ENCODE measurements around the gene TREML1. TPM values are rescaled to one million over a fixed set of nuclear protein-coding genes. Genes with fewer than 3 reads are reported as not detected.
"Not testable (repeated sequence)": the region's sequence is repeated elsewhere in the genome, so short reads cannot be mapped to it uniquely, and the experiment has no call there.

Gene TREML1
- total RNA-seq, 1 donor from 2014 or later = not detected

DNA sequence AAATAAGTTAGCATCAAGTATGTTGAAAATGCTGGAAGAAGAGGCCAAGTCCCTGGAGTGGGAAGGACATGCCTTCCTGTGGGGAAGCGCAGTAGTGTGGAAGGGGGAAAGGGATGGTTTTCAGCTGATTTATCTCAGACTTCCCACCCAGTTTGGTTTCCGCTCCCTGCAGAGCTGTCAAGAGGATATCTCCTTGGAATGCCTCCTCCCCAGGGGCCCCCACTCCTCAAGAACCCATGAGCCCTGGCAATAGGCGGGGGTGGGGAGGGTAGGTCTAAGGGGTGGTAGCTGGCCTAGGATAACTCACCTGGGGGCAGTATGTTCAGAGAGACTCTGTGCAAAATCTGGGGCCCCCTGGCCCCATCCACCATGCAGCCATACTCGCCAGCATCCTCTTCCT, 696 bp downstream of the TREML1 start:
- no peak for DNase-seq (ENCODE audit: low read depth)

DNA sequence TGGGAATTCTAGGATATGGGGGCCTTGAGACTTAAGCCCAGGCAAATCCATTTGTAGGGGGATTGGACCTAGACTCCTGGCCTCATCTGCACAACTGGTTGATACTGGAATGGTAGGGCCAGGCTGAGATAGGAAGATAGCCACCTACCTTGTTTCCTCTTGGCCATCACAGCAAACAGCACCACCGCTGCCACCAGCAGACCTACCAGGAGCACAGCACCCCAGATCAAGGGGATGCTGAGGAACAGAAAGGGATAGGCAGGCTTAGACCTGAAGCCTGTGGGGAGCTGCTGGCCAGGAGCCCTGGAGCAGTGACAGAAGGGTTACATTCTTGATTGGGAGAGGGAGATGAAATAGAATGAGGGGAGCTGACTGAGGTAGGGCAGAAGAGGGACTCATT, 3.5 kb downstream of the TREML1 start:
- no peak for DNase-seq (ENCODE audit: low read depth)

DNA sequence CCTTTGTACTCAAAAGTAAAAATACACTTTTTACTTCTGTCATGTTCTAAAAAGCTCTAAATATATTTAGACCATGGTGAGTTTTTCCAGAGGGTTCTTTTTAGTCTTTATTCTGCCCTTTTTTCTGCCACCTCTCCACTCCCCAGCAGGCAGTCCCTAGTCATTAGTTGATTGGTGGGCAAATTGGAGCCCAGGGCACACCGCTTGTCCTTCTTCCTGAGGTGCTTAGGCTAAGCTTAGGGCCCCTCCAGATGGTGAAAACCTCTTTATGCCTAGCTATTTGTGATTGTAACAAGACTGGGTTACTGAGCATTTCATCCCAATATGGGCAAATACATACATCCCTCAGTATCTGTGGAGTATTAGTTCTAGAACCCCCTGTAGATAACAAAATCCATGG, 6.2 kb downstream of the TREML1 start:
- no peak for DNase-seq (ENCODE audit: low read depth)

DNA sequence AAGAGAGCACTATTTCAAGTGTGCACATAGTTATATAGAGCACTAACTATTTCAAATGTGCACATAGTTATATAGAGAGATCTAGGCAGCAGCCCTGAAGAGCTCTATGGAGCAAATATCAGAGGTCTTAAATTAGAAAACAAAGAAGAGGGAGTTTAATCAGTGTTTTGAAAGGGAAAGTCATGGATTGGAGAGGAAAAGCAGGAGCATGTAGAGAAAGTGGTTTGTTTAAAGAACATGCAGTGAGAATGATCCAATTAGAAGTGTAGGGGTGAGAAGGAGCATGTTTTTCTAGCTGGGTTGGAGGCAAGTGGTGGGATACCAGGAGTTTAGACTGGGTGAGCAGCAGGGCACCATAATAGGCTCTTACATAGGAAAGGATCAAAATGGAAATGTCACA, 17.2 kb downstream of the TREML1 start:
- no peak for DNase-seq (ENCODE audit: low read depth)

DNA sequence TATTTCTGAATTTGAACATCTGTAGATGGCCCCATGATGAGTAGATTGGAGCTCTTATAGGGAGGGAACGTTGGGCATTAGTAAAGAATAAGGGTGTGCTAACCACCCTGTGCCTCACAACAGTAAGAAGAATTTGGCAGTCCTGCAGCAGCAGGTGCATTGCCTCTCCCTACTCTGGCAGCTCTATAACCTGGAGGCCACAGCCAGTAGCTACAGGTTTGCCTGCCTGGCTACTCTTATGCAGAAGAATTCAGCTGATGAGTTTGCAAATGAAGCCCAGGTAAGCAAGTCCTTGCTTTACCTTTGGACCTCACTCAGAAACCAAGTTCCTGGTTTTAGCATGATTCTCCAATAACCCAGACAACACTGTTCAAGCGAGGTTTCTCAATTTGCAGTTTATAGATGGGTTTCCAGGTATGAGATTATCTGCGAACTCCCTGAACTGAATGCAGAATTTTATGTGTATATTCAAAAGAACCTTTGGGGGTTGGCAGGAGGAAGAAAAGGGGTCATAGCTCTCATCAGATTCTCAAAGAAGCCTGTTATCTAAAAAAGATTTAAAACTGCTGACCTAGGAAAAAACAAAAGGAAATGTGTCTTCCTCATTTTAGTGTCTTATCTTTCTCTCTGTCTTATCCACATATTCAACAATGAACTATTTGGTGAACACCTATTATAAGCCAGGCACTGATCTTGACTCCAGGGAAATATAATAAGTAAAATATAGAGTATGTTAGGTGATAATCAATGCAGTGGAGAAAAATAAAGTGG, 18.9 kb downstream of the TREML1 start:
- no peak for DNase-seq (ENCODE audit: low read depth)

DNA sequence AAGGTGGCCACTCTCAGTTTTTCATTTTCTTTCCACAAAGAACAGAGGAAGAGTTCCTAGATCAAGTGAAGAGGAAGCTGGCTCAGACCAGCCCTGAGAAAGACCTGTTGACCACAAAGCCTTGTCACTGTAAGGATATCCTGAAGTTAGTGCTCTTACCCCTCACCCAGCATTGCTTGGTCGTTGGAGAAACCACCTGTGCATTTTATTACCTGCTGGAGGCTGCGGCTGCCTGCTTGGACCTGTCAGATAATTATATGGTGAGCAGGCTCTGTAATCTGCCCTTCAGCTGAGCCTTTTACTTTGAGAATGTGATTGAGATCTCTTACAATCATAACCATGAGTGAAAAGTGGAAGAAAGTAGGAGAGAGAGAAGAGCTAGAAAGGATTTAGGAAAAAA, 21.9 kb downstream of the TREML1 start:
- DNase-seq (ENCODE audit: low read depth) = no peak

DNA sequence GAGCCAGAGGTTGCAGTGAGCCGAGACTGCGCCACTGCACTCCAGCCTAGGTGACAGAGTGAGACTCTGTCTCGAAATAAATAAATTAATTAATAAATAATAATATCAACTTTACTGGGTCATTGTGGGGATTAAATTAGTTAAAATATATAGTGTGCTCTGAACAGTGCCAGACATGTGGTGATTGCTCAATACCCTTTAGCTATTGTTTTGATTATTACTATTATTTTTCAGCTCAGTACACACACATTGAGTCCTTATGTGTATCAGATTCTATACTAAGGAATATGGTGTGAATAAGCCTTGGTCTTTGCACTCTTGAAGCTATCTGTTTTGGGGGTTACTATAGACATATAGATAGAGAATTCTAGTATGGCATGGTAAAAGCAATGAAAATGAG, 28.9 kb downstream of the TREML1 start:
- DNase-seq (ENCODE audit: low read depth) = no peak

DNA sequence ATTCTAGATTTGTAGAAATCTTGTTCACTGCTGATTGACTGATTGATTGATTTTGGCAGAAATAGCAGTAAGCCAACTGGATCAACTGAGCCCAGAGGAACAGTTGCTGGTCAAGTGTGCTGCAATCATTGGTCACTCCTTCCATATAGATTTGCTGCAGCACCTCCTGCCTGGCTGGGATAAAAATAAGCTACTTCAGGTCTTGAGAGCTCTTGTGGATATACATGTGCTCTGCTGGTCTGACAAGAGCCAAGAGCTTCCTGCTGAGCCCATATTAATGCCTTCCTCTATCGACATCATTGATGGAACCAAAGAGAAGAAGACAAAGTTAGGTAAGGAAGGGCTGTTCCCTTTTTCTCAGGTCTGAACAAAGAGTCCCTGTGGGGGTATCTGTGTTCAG, 31.2 kb downstream of the TREML1 start:
- DNase-seq (ENCODE audit: low read depth) = no peak

DNA sequence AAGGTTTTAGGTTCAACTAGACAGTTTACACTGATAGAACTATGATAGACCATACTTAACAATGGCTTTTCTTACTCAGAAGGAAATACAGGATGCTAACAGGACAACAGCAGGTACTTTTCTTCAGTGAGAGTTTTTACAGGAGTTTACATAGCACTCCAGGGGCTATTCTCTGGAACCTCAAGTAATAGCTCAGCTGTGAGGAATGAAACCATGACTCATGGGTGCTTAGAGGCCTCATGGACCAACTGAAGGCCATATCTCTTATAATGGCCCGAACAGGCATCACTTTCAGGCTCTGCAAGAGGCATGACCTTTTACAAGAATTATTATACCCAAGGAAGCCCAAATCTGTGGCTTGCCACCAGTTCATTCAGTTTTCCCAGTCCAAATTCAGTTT, 31.8 kb downstream of the TREML1 start:
- DNase-seq (ENCODE audit: low read depth) = peak; percentile 5

DNA sequence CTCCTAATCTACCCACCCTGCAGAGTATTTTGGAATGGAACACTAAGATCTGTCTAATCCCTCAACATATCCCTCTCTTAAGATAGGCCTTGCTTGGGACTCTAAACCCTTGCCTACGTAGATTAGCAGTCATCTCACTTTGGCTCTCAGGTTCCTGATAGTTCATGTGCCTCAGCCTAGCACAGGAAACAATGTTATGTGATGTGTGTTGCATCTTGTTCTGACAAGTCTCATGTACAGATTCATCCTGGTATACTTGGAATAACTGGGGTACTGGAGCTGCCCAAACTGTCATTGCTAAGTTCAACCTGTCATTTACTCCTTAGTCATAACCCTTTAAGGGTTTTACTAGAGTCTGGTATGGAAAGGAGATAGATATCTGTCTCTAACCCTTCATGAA, 34.1 kb downstream of the TREML1 start:
- no peak for DNase-seq (ENCODE audit: low read depth)

DNA sequence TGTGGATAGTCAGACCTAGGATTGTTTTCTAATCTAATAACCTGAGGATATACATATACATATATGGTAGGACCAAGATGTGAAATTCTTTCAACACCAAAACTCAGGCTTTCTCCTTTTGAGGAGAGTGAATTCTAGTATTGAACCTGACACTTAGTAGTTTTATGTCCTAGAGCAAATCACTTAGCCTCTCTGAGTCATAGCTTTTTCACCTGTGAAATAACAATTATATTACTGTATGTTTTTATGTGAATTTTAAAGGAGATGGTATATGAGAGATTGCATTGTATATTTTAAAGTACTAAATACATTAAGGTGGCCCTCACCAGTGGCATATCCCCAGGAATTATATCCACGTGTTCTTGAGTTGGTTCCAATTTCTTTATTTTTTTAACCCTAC, 34.6 kb downstream of the TREML1 start:
- DNase-seq (ENCODE audit: low read depth) = no peak

DNA sequence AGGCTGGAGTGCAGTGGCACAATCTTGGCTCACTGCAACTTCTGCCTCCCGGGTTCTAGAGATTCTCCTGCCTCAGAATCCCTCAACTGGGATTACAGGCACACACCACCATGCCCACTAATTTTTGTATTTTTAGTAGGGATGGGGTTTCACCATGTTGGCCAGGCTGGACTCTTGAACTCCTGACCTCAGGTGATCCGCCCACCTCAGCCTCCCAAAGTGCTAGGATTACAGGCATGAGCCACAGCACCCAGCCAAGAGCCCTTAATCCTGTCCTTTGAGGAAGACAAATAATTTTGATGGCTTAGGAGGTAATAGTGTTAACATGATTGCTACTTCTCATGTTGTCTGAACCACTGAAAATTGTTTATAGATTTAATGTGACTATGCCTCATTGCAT, 39.1 kb downstream of the TREML1 start:
- DNase-seq (ENCODE audit: low read depth) = not testable (repeated sequence)

DNA sequence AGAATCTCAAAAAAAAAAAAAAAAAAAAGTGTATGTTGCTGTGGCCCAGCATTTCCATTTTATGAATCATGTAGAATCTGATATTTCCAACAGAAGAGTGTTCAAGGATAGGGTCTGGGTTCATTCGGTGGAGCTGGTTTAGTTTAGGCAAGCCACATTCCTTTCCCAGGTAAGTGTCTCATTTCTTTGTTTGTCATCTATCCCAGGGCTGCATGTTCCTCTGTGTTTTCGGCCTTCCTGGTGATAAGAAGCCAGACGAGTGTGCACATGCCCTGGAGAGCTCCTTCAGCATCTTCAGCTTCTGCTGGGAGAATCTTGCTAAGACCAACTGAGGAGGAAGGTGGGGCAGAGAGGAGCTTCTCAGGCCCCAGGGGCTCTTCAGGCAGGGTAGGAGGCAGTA, 43.1 kb downstream of the TREML1 start:
- no peak for DNase-seq (ENCODE audit: low read depth)

DNA sequence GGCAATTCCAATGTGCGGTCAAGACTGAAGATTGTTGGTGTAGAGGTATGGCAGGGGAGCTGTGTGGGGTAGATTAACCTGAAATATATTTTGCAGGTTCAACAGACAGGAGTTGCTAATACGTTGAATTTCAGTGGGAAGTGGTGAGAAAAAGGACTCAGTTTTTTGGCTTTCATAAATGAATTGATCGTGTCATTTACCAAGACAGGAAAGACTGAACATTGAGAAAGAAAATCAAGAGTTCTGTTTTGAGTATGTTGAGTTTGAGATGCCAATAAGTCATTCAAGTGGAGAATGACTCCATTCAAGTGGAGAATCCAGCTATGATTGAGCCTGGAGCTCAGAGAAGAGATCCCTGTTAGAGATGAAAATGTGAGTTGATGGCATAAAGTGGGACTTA, 50.3 kb downstream of the TREML1 start:
- DNase-seq (ENCODE audit: low read depth) = no peak

DNA sequence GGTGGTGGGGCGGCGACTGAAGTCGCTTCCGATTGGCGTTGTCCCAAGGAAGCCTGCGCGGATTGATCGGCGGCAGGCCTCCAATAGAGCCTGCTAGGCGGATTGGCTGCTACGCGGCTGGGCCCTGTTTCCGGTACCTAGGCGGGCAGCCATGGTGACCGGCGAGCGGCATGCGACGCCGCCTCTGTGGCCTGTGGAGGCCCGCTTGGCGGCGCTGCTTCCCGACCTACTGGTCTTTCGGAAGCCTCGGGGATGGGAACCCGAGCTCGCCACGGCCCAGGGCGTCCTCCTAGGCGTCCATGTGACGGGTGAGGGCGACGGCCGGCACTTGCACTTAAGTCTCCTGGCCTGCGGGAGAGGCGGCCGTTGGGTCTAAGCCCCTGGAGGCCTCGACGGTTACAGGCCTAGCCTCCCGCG, 53.3 kb downstream of the TREML1 start:
- DNase-seq (ENCODE audit: low read depth) = no peak

Other genes with a start within 250 kb of the TREML1 start
- 2.3 and 2.7 TPM in 2 replicates for gene UNC5CL, start 115.1 kb downstream of the TREML1 start, total RNA-seq
- gene TSPO2, start 111.9 kb downstream of the TREML1 start, total RNA-seq = not detected in 2 replicates
- 110 and 231 TPM in 2 replicates for gene APOBEC2, start 101.1 kb downstream of the TREML1 start, total RNA-seq
- gene OARD1, start 82.0 kb downstream of the TREML1 start, total RNA-seq = 10.2 and 18.8 TPM in 2 replicates
- gene NFYA, start 81.4 kb downstream of the TREML1 start, total RNA-seq = 17.2 and 20.9 TPM in 2 replicates
- 0.16 TPM in 1 of 2 replicates, not detected in the other for gene TREM2, start 8.8 kb upstream of the TREML1 start, total RNA-seq
- not detected in 2 replicates for gene TREML2, start 46.8 kb upstream of the TREML1 start, total RNA-seq
- not detected in 2 replicates for gene TREML4, start 74.0 kb upstream of the TREML1 start, total RNA-seq
- not detected in 2 replicates for gene TREM1, start 132.3 kb upstream of the TREML1 start, total RNA-seq
- not detected in 2 replicates for gene NCR2, start 181.3 kb upstream of the TREML1 start, total RNA-seq

All from myocyte (in vitro differentiated cells).